Measurements from ENCODE around the gene PROK2. TPM values are rescaled to one million over a fixed set of nuclear protein-coding genes. Genes with fewer than 3 reads are reported as not detected.

The PROK2 gene
- total and polyA plus RNA-seq, 10 donors: 1.7 to 78.5 (median 26.7) TPM

GRCh38 chr3:71784201-71784913 is 591 bp downstream of the PROK2 start:
- DNase-seq: no peak
- H3K27ac ChIP-seq: peak overlapping the region in 7 of 8 donors; percentile 61 to 88 (median 84)
- intact Hi-C loops (cut with DNase I; ENCODE audit: low total_unique reads): no loop called here
- H3K4me3 ChIP-seq: peak overlapping the region; percentile 11 to 69 (median 40)
- H3K4me1 ChIP-seq: peaks cover 10 to 46% (median 19%) of the 10 kb centered on the region in 6 donors
- no peaks in the 10 kb centered on the region for H3K36me3 ChIP-seq
- H3K27me3 ChIP-seq (replicated peaks in 1 of 7): peaks cover 0 to 81% (median 62%) of the 10 kb centered on the region in 7 donors
- TF ChIP-seq CTCF (IDR thresholded peaks at IDR 0.05 in 8 of 11, conservative IDR thresholded peaks at IDR 0.05 in 3 of 11) (no peak), POLR2AphosphoS5 (IDR thresholded peaks at IDR 0.05) (no peak), POLR2A (IDR thresholded peaks at IDR 0.05) (no peak)
- H3K9me3 ChIP-seq: no peaks in the 10 kb centered on the region
- WGBS, 5 donors: 3 to 7% (median 4%) methylated on average over 19 to 23 of the region's 23 CpGs

- no peak for TF ChIP-seq POLR2A (IDR thresholded peaks at IDR 0.05)
- TF ChIP-seq CTCF (IDR thresholded peaks at IDR 0.05 in 8 of 11, conservative IDR thresholded peaks at IDR 0.05 in 3 of 11): no peak
- no peak for TF ChIP-seq POLR2AphosphoS5 (IDR thresholded peaks at IDR 0.05)
- Histone ChIP-seq H3K27ac (peak overlapping the region in 5 of 8 donors; percentile 62 to 88 (median 85)), H3K27me3 (replicated peaks in 1 of 7) (peaks cover 0 to 91% (median 65%) of the 10 kb centered on the region in 7 donors), H3K4me3 (peak overlapping the region in 3 of 8 donors; percentile 8 to 69 (median 47)), H3K36me3 (no peaks in the 10 kb centered on the region), H3K4me1 (peaks cover 10 to 56% (median 19%) of the 10 kb centered on the region in 6 donors), H3K9me3 (no peaks in the 10 kb centered on the region)
- intact Hi-C loops (cut with DNase I; ENCODE audit: low total_unique reads): no loop called here
- DNase-seq: no peak
- 52 to 67% (median 59%) methylated on average over 1 of the region's 1 CpG for WGBS, 5 donors
Observed at GRCh38 chr3:71783152-71783551, 1.8 kb downstream of the PROK2 start.

GRCh38 chr3:71780430-71780829 is 4.5 kb downstream of the PROK2 start:
- Histone ChIP-seq H3K27ac (peak overlapping the region in 5 of 8 donors; percentile 67 to 83 (median 76)), H3K4me3 (peak overlapping the region in 1 of 8 donors; percentile 36), H3K36me3 (no peaks in the 10 kb centered on the region), H3K9me3 (no peaks in the 10 kb centered on the region), H3K27me3 (replicated peaks in 1 of 7) (peaks cover 0 to 90% (median 58%) of the 10 kb centered on the region in 7 donors), H3K4me1 (peaks cover 10 to 52% (median 12%) of the 10 kb centered on the region in 6 donors)
- no peak for DNase-seq
- intact Hi-C loops (cut with DNase I; ENCODE audit: low total_unique reads): no loop called here
- 51 to 75% (median 67%) methylated on average over 4 of the region's 4 CpGs for WGBS, 5 donors
- no peak for TF ChIP-seq CTCF (IDR thresholded peaks at IDR 0.05 in 8 of 11, conservative IDR thresholded peaks at IDR 0.05 in 3 of 11)
- no peak for TF ChIP-seq POLR2AphosphoS5 (IDR thresholded peaks at IDR 0.05)
- no peak for TF ChIP-seq POLR2A (IDR thresholded peaks at IDR 0.05)

GRCh38 chr3:71779674-71780377 is 5.1 kb downstream of the PROK2 start:
- Histone ChIP-seq H3K36me3 (no peaks in the 10 kb centered on the region), H3K27ac (peak overlapping the region in 6 of 8 donors; percentile 61 to 83 (median 75)), H3K4me3 (peak overlapping the region in 1 of 8 donors; percentile 36), H3K27me3 (replicated peaks in 1 of 7) (peaks cover 0 to 84% (median 52%) of the 10 kb centered on the region in 7 donors), H3K9me3 (no peaks in the 10 kb centered on the region), H3K4me1 (peaks cover 7 to 47% (median 9%) of the 10 kb centered on the region in 6 donors)
- TF ChIP-seq CTCF (IDR thresholded peaks at IDR 0.05 in 8 of 11, conservative IDR thresholded peaks at IDR 0.05 in 3 of 11) (no peak), POLR2A (IDR thresholded peaks at IDR 0.05) (no peak), POLR2AphosphoS5 (IDR thresholded peaks at IDR 0.05) (peak in 1 of 3 donors; percentile 48)
- intact Hi-C loops (cut with DNase I; ENCODE audit: low total_unique reads): no loop called here
- 29 to 51% (median 44%) methylated on average over 6 of the region's 6 CpGs for WGBS, 5 donors
- no peak for DNase-seq

Measured in spleen (tissue), 11 donors.